A204.1 (cell line): ENCODE measurements around the gene EWSR1.

Experiments
- FAIRE-seq: peaks from 2 replicates; lab custom pipeline; 2012; peaks lifted over from hg19 to GRCh38; lab: Jason Lieb, UNC

Gene EWSR1

DNA sequence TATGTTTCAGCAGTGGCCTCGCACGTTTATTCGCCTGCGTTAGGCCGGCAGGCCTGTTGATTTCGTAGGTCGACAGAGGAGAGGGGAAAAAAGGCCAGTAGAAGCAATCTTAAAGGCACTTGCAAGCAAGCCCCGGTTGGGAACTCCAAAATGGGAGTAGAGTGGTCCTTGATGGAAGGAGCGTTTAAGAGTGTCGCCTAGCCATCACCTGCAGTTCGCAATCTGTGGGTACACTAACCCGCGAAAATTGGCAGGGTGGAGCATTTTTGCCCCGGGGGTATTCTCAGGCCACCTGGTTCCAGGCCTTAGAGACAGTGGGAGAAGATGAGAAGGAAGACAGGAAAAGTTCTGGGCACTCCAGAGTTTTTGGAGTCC, 1.1 kb downstream of the EWSR1 start:
- FAIRE-seq: no peak

- FAIRE-seq: no peak
Observed at GRCh38 chr22:29269731-29270474, 1.8 kb downstream of the EWSR1 start.

DNA sequence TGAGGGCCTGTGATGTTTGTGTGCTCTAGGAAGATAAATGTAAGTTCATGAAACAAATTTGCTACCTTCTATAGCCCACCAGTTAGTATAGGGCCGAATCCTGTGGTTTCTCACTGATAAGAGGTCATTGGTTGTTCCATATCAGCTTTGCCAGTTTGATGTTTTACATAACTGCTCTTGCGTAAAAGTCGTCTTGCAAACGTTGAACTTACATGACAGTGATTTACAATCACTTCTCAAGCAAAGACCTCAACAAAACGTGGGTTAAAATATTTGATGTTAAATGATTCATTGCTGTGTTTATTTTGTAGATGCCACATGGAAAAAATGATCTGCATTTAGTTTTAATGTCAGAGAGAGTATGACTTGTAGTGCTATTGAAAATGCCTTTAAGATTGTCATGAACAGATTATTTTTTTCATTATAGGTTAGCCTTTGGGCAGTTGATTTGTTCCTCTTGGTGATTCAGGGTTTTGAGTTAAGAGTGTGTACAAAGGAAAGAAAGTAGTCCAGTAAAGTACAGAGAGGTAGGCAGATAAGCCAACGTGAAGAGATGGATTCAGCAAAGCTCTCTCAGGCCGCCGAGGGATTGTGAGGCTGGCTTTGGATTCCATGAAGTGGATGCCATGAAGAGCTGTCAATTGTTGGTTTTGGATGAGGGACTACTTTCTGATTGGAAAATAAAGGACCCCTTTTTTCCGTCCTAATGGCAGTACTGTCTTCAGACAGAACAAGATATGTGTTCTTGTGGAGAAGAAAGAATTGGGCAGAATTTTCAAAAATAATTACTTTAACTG, 2.6 kb downstream of the EWSR1 start:
- FAIRE-seq: no peak

- FAIRE-seq: no peak
Observed at GRCh38 chr22:29272624-29273023, 4.6 kb downstream of the EWSR1 start.

- FAIRE-seq: no peak
Observed at GRCh38 chr22:29275167-29275566, 7.1 kb downstream of the EWSR1 start.

DNA sequence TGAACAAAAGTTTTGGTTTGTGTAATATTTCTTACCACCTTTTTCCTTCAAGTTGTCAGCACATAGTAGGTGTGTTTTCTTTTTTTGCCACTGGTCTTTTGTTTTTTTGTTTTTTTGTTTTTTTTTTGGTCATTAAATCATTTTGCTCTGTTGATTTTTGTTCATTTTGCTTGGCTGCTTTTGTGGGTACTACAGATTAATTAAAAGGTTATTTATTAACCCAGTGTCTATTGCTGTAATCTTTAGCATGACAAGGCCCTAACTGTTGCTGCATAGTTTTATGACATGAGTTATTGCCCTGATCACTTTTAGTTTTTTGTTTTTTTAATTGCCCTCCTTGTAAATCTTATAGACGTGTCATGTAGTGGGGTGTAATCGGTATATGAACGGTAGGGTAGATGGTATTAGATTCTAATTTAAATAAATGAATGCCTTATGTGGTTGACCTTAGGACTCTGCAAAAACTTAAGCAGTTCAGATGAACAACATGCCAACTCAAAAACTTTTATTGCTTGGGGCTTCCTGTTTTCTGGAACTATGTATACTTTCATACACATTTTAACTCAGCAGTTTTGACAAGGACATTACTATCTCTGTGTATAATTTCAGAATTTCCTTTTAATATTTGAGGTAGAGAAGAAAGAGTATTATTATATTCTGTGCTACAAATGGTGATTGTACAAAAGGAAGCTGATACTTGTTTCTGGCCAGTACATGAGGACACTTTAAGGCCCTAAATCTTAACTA, 7.9 kb downstream of the EWSR1 start:
- no peak for FAIRE-seq

DNA sequence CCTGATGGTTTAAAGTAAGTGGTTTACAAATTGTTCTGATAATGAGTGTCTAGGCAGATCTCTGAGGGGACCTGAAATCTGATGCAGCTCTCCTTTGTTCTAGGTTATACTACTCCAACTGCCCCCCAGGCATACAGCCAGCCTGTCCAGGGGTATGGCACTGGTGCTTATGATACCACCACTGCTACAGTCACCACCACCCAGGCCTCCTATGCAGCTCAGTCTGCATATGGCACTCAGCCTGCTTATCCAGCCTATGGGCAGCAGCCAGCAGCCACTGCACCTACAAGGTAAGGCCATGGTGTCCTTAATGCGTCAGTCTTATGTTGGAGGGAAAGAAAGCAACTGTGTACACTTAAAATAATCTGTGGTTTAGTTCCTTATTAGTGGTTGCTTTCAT, 9.9 kb downstream of the EWSR1 start:
- no peak for FAIRE-seq

GRCh38 chr22:29284196-29284595, 16.1 kb downstream of the EWSR1 start:
- FAIRE-seq: no peak

DNA sequence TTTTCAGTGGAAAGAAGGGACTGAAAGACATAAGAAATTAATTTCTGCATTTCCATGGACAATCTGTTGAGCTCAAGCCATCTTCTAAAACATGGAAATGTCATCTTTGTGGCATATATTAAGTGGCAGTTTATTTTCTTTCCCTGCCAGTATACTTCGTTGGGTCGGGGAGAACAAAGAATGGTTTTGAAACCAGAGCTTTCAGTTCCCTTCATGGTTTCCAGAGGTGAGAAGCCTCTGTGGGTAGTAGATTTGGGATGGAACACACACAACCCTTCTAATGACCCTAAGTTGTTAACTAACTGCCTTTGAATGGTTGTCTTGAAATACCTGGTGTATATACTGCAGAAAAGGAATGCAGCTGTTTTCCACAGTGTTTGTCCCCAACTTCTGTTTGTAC, 20.8 kb downstream of the EWSR1 start:
- no peak for FAIRE-seq

- no peak for FAIRE-seq
Observed at GRCh38 chr22:29290061-29290460, 22.0 kb downstream of the EWSR1 start.

DNA sequence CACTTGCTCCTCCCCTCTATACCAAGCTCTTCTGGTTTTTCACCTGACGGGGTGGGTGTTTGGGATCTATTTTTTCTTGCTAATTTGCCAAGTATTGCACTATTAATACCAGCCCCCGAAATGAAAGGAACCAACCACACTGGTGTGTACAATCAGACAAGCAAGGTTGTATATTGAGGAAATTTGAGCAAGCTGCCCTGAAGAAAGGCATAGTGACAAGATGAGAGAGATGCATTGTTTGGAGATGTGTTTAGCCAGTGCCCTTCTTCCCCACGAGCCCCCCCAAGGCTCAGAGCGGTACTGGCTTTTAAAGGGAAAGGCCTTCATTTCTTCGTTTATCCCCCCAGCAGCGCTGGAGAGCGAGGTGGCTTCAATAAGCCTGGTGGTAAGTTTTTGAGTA, 23.1 kb downstream of the EWSR1 start:
- FAIRE-seq: no peak

- FAIRE-seq: no peak
Observed at GRCh38 chr22:29292379-29292778, 24.3 kb downstream of the EWSR1 start.

GRCh38 chr22:29298641-29299040, 30.6 kb downstream of the EWSR1 start:
- no peak for FAIRE-seq

DNA sequence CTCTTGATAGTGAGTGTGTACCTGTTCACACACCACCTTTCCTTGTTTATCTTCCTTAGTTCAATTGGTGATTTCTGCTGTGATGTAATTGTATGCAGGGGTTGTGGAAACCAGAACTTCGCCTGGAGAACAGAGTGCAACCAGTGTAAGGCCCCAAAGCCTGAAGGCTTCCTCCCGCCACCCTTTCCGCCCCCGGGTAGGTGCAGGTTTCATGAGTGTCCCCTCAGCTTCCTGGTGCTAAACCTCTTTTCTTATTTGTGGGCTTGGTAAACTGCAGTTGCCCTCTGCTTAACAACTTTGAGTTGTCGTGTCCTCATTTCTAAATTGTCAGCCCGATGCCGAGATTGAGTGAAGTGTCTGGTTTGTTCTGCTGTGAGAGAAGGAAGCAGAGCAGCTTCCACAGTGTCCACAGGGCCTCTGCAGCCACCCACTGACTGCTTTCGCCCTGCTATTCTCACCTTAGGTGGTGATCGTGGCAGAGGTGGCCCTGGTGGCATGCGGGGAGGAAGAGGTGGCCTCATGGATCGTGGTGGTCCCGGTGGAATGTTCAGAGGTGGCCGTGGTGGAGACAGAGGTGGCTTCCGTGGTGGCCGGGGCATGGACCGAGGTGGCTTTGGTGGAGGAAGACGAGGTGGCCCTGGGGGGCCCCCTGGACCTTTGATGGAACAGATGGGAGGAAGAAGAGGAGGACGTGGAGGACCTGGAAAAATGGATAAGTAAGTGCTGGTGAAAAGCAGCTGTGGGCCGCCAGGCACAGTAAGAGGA, 31.2 kb downstream of the EWSR1 start:
- no peak for FAIRE-seq

DNA sequence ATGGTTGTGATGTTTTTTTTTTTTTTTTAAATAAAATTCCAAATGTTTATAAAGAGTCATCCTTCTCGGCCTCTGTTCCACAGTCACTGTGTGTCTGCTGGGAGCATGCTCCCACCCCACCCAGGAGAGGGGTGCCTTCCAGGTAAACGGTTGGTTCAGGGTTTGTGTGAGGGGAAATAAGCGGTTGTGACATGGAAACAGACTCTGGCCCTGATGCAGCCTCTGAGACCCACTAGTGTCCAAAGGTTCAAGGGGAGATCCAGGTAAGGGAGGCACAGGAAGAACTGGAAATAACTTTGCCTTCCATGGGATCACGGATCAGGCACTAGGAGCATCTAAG, 32.4 kb downstream of the EWSR1 start:
- no peak for FAIRE-seq

GRCh38 chr22:29300807-29301601, 32.9 kb downstream of the EWSR1 start:
- FAIRE-seq: no peak

DNA sequence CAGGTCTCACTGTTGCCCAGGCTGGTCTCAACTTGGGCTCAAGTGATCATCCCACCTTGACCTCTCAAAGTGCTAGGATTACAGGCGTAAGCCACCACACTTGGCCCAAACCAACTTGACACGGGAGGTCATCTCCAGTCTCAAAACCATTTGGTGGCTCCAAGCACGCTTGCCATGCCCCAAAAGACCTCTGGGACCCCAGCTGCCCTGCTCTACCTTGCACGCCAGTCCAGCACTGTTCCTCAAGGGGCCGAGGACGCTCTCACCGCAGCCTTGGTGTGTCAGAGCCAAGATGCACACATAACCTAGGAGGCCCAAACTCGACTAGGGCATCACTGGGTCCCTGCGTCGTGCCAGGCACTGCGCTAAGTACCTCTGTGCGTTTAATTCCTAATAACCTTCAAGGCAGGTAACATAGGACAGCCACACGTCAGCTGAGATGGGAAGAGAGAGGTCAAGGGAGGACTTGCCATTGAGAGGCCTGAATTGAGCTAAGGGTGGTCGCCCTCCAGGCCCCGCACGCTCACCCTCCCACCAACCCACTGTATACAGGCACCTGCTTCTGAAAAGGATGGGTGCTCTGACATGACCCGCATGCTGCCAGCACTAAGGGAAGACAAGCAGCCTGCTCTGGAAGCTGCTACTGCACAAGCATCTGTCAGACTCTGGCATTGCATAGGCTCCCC, 33.8 kb downstream of the EWSR1 start:
- no peak for FAIRE-seq

- FAIRE-seq: no peak
Observed at GRCh38 chr22:29302402-29302680, 34.3 kb downstream of the EWSR1 start.

- FAIRE-seq: no peak
Observed at GRCh38 chr22:29302681-29303465, 34.8 kb downstream of the EWSR1 start.

- no peak for FAIRE-seq
Observed at GRCh38 chr22:29305836-29306174, 37.7 kb downstream of the EWSR1 start.
